Tibial nerve (tissue), 4 donors: ENCODE data around the gene JUN. TPM values are rescaled to one million over a fixed set of nuclear protein-coding genes. Genes with fewer than 3 reads are reported as not detected.

Experiments
- DNase-seq, 2 donors: peaks; one replicate each; pipeline ENCODE4 v3.0.0-alpha.2; 2019; ENCODE audit warnings: low spot score in 2 of 2
- H3K27ac ChIP-seq, 4 donors: fragments of 200-600 bp; sonication (generic) in 3 of 4; one replicate each; pipeline ENCODE4 v1.5.1; 2017 to 2019; ENCODE audit warnings: mild to moderate bottlenecking in 1 of 4
- H3K27me3 ChIP-seq, 2 donors: fragments of 200-600 bp; sonication (generic) in 1 of 2; one replicate each; pipeline versions ENCODE4 v1.5.1 to v1.6.0; 2017 to 2019
- H3K36me3 ChIP-seq, 3 donors: fragments of 200-600 bp; sonication (generic); one replicate each; pipeline ENCODE4 v1.5.1; 2018 to 2019
- H3K4me1 ChIP-seq, 4 donors: fragments of 200-600 bp; sonication (generic) in 3 of 4; one replicate each; pipeline ENCODE4 v1.5.1; 2017 to 2019
- H3K4me3 ChIP-seq, 4 donors: fragments of 200-600 bp; sonication (generic) in 3 of 4; one replicate each; pipeline ENCODE4 v1.5.1; 2017 to 2019; ENCODE audit warnings: mild to moderate bottlenecking in 1 of 4, moderate library complexity in 1 of 4
- H3K9me3 ChIP-seq, 4 donors: fragments of 200-600 bp; sonication (generic) in 3 of 4; one replicate each; pipeline ENCODE4 v1.5.1; 2017 to 2019
- EP300 ChIP-seq, 2 donors: sonication (generic); formaldehyde crosslinking; IDR thresholded peaks; one replicate each; pipeline ENCODE4 v1.6.1; 2017; ENCODE audit warnings: antibody characterized with exemption in 2 of 2, mild to moderate bottlenecking in 1 of 2
- POLR2A ChIP-seq, 2 donors: fragments of 450-650 bp; IDR thresholded peaks; one replicate each; pipeline ENCODE4 v1.6.1; 2017; ENCODE audit warnings: antibody characterized with exemption in 2 of 2, mild to moderate bottlenecking in 2 of 2, moderate library complexity in 2 of 2
- WGBS, 2 donors: methylation state at CpG; one replicate each; pipeline ENCODE4 v1.1.5; 2018; 5-methylcytosine and 5-hydroxymethylcytosine counted together
- total RNA-seq, 4 donors: library from RNA; depleted of rRNA; stranded (reverse); fragments of >200 nt; gene quantifications; one replicate each; pipeline ENCODE4 v1.1.0, GENCODE V29; 2016
- TF ChIP-seq, protein P1 (sequence below), 5 experiments: fragments of 200-600 bp in 3 of 5; fragments of 450-650 bp in 2 of 5; sonication (generic) in 3 of 5; IDR thresholded peaks; one replicate each; pipeline ENCODE4 v1.5.1; 2016 to 2019; ENCODE audit warnings: antibody characterized with exemption in 5 of 5, mild to moderate bottlenecking in 3 of 5, moderate library complexity in 2 of 5

Gene JUN
- total RNA-seq, 4 donors from 2014 or later, result 169 to 267 (median 192) TPM

DNA sequence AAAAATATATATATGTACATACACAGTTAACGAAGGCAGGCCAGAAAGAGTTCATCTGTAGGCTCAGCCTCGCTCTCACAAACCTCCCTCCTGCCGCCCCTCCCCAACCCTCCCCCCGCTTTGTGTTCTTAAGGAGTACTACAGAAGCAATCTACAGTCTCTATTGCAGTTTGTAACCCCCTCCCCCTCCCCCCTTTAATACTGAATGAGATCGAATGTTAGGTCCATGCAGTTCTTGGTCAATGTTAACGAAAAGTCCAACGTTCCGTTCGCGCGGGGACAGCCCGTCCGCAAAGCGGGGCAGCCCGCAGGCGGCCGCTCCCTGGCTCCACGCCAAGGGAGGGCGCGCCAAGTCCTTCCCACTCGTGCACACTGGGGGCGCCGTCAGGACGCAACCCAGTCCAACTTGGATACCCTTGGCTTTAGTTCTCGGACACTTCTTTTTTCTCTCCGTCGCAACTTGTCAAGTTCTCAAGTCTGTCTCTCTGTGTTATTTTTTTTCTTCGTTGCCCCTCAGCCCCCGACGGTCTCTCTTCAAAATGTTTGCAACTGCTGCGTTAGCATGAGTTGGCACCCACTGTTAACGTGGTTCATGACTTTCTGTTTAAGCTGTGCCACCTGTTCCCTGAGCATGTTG, 2.2 kb downstream of the JUN start:
- TF ChIP-seq POLR2A (IDR thresholded peaks at IDR 0.05) (peak in 1 of 2 donors; percentile 15), EP300 (IDR thresholded peaks at IDR 0.05) (peak in 1 of 2 donors; percentile 93)
- TF ChIP-seq, protein P1, sequence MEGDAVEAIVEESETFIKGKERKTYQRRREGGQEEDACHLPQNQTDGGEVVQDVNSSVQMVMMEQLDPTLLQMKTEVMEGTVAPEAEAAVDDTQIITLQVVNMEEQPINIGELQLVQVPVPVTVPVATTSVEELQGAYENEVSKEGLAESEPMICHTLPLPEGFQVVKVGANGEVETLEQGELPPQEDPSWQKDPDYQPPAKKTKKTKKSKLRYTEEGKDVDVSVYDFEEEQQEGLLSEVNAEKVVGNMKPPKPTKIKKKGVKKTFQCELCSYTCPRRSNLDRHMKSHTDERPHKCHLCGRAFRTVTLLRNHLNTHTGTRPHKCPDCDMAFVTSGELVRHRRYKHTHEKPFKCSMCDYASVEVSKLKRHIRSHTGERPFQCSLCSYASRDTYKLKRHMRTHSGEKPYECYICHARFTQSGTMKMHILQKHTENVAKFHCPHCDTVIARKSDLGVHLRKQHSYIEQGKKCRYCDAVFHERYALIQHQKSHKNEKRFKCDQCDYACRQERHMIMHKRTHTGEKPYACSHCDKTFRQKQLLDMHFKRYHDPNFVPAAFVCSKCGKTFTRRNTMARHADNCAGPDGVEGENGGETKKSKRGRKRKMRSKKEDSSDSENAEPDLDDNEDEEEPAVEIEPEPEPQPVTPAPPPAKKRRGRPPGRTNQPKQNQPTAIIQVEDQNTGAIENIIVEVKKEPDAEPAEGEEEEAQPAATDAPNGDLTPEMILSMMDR (IDR thresholded peaks at IDR 0.05), result peak; percentile 45 to 66 (median 57)
- WGBS, 2 donors, result 0 to 1% methylated on average over 32 of the region's 32 CpGs
- Histone ChIP-seq H3K4me1 (peaks cover 0 to 30% (median 16%) of the 10 kb centered on the region in 4 donors), H3K27ac (peak overlapping the region; percentile 95 to 100 (median 99)), H3K4me3 (peak overlapping the region; percentile 65 to 97 (median 81)), H3K36me3 (peaks cover 0 to 8% (median 0%) of the 10 kb centered on the region in 3 donors), H3K9me3 (no peaks in the 10 kb centered on the region), H3K27me3 (no peaks in the 10 kb centered on the region)
- peak; percentile 50 to 61 for DNase-seq

DNA sequence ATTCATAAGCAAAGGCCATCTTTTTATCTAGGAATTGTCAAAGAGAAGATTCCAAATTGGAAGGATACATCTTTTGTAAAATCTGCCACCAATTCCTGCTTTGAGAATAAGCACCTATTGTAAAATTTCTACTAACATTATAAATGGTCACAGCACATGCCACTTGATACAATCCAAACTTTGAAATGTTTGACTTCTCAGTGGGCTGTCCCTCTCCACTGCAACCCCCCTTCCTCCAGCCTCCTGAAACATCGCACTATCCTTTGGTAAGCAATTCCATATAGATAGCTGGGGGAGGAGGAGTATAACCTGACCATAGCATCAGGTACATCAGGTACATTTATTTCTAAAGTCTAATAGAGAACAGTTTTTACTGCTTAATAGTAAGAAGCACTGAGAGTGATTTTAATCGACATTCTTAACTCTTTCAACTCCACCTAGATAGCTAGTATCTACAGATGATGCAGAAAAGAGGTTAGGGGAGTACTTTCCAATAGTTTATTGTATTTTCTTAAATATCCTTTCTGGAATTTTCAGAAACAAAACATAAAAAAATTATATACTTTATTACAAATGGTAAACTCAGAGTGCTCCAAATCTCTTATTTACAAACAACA, 2.9 kb downstream of the JUN start:
- Histone ChIP-seq H3K9me3 (no peaks in the 10 kb centered on the region), H3K36me3 (peaks cover 0 to 8% (median 0%) of the 10 kb centered on the region in 3 donors), H3K27ac (peak overlapping the region; percentile 95 to 100 (median 99)), H3K4me3 (peak overlapping the region; percentile 65 to 97 (median 81)), H3K4me1 (peaks cover 0 to 24% (median 12%) of the 10 kb centered on the region in 4 donors), H3K27me3 (no peaks in the 10 kb centered on the region)
- TF ChIP-seq, protein P1 (IDR thresholded peaks at IDR 0.05), result no peak
- TF ChIP-seq POLR2A (IDR thresholded peaks at IDR 0.05), result peak in 1 of 2 donors; percentile 9
- TF ChIP-seq EP300 (IDR thresholded peaks at IDR 0.05), result no peak
- 10 to 14% methylated on average over 2 of the region's 2 CpGs for WGBS, 2 donors
- DNase-seq, result peak in 1 of 2 donors; percentile 33

GRCh38 chr1:58780411-58780810, 3.4 kb downstream of the JUN start:
- TF ChIP-seq, protein P1 (IDR thresholded peaks at IDR 0.05), result no peak
- no peak for TF ChIP-seq EP300 (IDR thresholded peaks at IDR 0.05)
- no peak for TF ChIP-seq POLR2A (IDR thresholded peaks at IDR 0.05)
- H3K4me3 ChIP-seq, result peak overlapping the region in 3 of 4 donors; percentile 65 to 85 (median 77)
- DNase-seq, result no peak
- H3K4me1 ChIP-seq, result peaks cover 0 to 19% (median 7%) of the 10 kb centered on the region in 4 donors
- H3K9me3 ChIP-seq, result no peaks in the 10 kb centered on the region
- peaks cover 0 to 8% (median 0%) of the 10 kb centered on the region in 3 donors for H3K36me3 ChIP-seq
- peak overlapping the region in 3 of 4 donors; percentile 98 to 100 (median 100) for H3K27ac ChIP-seq
- H3K27me3 ChIP-seq, result no peaks in the 10 kb centered on the region

DNA sequence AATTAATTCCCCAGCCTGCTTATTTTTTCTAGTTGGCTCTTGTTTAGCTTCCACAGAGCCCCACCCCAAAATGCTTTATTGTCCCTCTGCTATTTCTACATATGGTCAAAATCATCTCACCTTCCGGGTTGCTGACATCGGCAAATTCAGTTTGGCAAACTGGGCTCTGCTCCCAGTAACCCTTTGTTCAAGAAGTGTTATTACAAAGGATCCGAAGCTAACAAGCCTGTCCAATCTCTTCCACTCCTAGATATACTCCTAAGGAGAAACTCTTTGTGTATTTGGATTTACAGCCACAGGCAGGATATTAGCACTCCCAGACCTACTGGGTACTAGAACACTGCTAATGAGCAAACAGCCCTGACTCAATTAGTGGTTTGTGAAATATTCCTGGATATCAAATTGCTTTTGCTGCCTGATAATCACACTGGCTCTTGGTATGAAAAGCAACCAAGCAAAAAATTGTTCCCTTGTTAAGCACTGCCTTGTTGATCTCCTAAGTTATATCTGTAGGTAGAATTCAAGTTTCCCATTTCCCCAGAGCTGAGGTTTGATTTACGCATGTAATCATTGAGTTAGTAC, 4.0 kb downstream of the JUN start:
- 20 to 28% methylated on average over 4 of the region's 4 CpGs for WGBS, 2 donors
- peak overlapping the region in 3 of 4 donors; percentile 98 to 100 (median 100) for H3K27ac ChIP-seq

More for the DNA sequence above, 4.0 kb downstream of the JUN start:
- Histone ChIP-seq H3K4me1 (peaks cover 0 to 18% (median 6%) of the 10 kb centered on the region in 4 donors), H3K36me3 (peaks cover 0 to 8% (median 0%) of the 10 kb centered on the region in 3 donors), H3K27me3 (no peaks in the 10 kb centered on the region), H3K9me3 (no peaks in the 10 kb centered on the region), H3K4me3 (peak overlapping the region in 1 of 4 donors; percentile 77)
- peak in 1 of 2 donors; percentile 53 for DNase-seq
- TF ChIP-seq POLR2A (IDR thresholded peaks at IDR 0.05) (no peak), EP300 (IDR thresholded peaks at IDR 0.05) (peak in 1 of 2 donors; percentile 63)
- TF ChIP-seq, protein P1 (IDR thresholded peaks at IDR 0.05), result no peak
